ENCODE results near the gene CDHR3. TPM values are rescaled to one million over a fixed set of nuclear protein-coding genes. Genes with fewer than 3 reads are reported as not detected.

The CDHR3 gene
- under 1 TPM; 0.57 to 0.85 TPM for total RNA-seq

GRCh38 chr7:105963038-105963667 lies at the start of gene CDHR3:
CDHR3 (plus strand) TSS chr7:105963264; CDS start chr7:105963319, 55 bp downstream.
- no peak for DNase-seq
- Mint-ChIP-seq H3K9me3 (peaks cover 3% of the 10 kb centered on the region), H3K27me3 (no peaks in the 10 kb centered on the region), H3K4me3 (no peak within 1 kb of the TSS), H3K36me3 (no peaks in the 10 kb centered on the region), H3K4me1 (ENCODE audit: low read depth) (no peaks in the 10 kb centered on the region), H3K27ac (no peak within 1 kb of the TSS)
- CTCF ChIA-PET, result interaction anchor here (0.7 to 1.1 kb wide), 2 partner anchors 10 to 484 kb away, joined by 3 read pairs; no protein-coding TSS in a partner anchor
- intact Hi-C loops (cut with micrococcal nuclease), result no loop called here
- POLR2A ChIA-PET, result no interaction called here

- CTCF ChIA-PET, result no interaction called here
- Mint-ChIP-seq H3K4me3 (no peak overlapping the region), H3K4me1 (ENCODE audit: low read depth) (no peaks in the 10 kb centered on the region), H3K27ac (no peak overlapping the region), H3K36me3 (peaks cover 18% of the 10 kb centered on the region), H3K9me3 (no peaks in the 10 kb centered on the region), H3K27me3 (no peaks in the 10 kb centered on the region)
- no peak for DNase-seq
- POLR2A ChIA-PET, result no interaction called here
- intact Hi-C loops (cut with micrococcal nuclease), result no loop called here
Measured at GRCh38 chr7:105913947-105914346, 49.1 kb upstream of the CDHR3 start.

GRCh38 chr7:105916603-105917002 lies 46.5 kb upstream of the CDHR3 start:
- no peak overlapping the region for H3K27ac Mint-ChIP-seq
- no peaks in the 10 kb centered on the region for H3K9me3 Mint-ChIP-seq
- no peak overlapping the region for H3K4me3 Mint-ChIP-seq
- CTCF ChIA-PET, result interaction anchor here (0.5 kb wide), 1 partner anchor 260 kb away, joined by 3 read pairs; no protein-coding TSS in a partner anchor
- H3K4me1 Mint-ChIP-seq (ENCODE audit: low read depth), result no peaks in the 10 kb centered on the region
- intact Hi-C loops (cut with micrococcal nuclease), result no loop called here
- no peaks in the 10 kb centered on the region for H3K27me3 Mint-ChIP-seq
- peaks cover 8% of the 10 kb centered on the region for H3K36me3 Mint-ChIP-seq
- no peak for DNase-seq
- POLR2A ChIA-PET, result no interaction called here

- H3K4me1 Mint-ChIP-seq (ENCODE audit: low read depth), result no peaks in the 10 kb centered on the region
- CTCF ChIA-PET, result no interaction called here
- H3K9me3 Mint-ChIP-seq, result no peaks in the 10 kb centered on the region
- H3K36me3 Mint-ChIP-seq, result peaks cover 4% of the 10 kb centered on the region
- H3K27me3 Mint-ChIP-seq, result no peaks in the 10 kb centered on the region
- no peak overlapping the region for H3K4me3 Mint-ChIP-seq
- intact Hi-C loops (cut with micrococcal nuclease), result no loop called here
- H3K27ac Mint-ChIP-seq, result no peak overlapping the region
- DNase-seq, result no peak
- POLR2A ChIA-PET, result no interaction called here
Measured at GRCh38 chr7:105917659-105918058, 45.4 kb upstream of the CDHR3 start.

GRCh38 chr7:105920766-105921165 lies 42.3 kb upstream of the CDHR3 start:
- Mint-ChIP-seq H3K36me3 (peaks cover 10% of the 10 kb centered on the region), H3K27me3 (no peaks in the 10 kb centered on the region), H3K4me3 (no peak overlapping the region), H3K4me1 (ENCODE audit: low read depth) (peaks cover 23% of the 10 kb centered on the region), H3K9me3 (peaks cover 10% of the 10 kb centered on the region), H3K27ac (no peak overlapping the region)
- CTCF ChIA-PET, result interaction anchor here (0.5 kb wide), 1 partner anchor 341 kb away, joined by 3 read pairs; no protein-coding TSS in a partner anchor
- POLR2A ChIA-PET, result no interaction called here
- intact Hi-C loops (cut with micrococcal nuclease), result no loop called here
- no peak for DNase-seq

GRCh38 chr7:105924945-105925344 lies 38.1 kb upstream of the CDHR3 start:
- intact Hi-C loops (cut with micrococcal nuclease), result loop anchor here (1.0 to 2.0 kb wide), 6 partner anchors 34 to 159 kb away; no protein-coding TSS in a partner anchor
- H3K4me1 Mint-ChIP-seq (ENCODE audit: low read depth), result peaks cover 30% of the 10 kb centered on the region
- POLR2A ChIA-PET, result interaction anchor here (1.3 kb wide), 1 partner anchor 164 kb away, joined by 6 read pairs; no protein-coding TSS in a partner anchor
- H3K4me3 Mint-ChIP-seq, result no peak overlapping the region
- peaks cover 10% of the 10 kb centered on the region for H3K9me3 Mint-ChIP-seq
- peak; percentile 50 for DNase-seq
- H3K27me3 Mint-ChIP-seq, result peaks cover 2% of the 10 kb centered on the region
- H3K36me3 Mint-ChIP-seq, result peaks cover 6% of the 10 kb centered on the region
- peak overlapping the region; percentile 53 for H3K27ac Mint-ChIP-seq
- CTCF ChIA-PET, result interaction anchor here (0.8 to 3.3 kb wide), 8 partner anchors 9 to 268 kb away, joined by 3 to 14 read pairs (median 4); no protein-coding TSS in a partner anchor

- ChIA-PET CTCF (interaction anchor here (3.3 kb wide), 1 partner anchor 165 kb away, joined by 14 read pairs; no protein-coding TSS in a partner anchor), POLR2A (no interaction called here)
- Mint-ChIP-seq H3K27ac (no peak overlapping the region), H3K27me3 (peaks cover 2% of the 10 kb centered on the region), H3K36me3 (peaks cover 6% of the 10 kb centered on the region), H3K4me1 (ENCODE audit: low read depth) (peaks cover 30% of the 10 kb centered on the region), H3K4me3 (no peak overlapping the region), H3K9me3 (peaks cover 10% of the 10 kb centered on the region)
- intact Hi-C loops (cut with micrococcal nuclease), result no loop called here
- DNase-seq, result no peak
Measured at GRCh38 chr7:105926131-105926530, 36.9 kb upstream of the CDHR3 start.

GRCh38 chr7:105931179-105931578 lies 31.9 kb upstream of the CDHR3 start:
- H3K27me3 Mint-ChIP-seq, result peaks cover 2% of the 10 kb centered on the region
- H3K36me3 Mint-ChIP-seq, result no peaks in the 10 kb centered on the region
- no peaks in the 10 kb centered on the region for H3K9me3 Mint-ChIP-seq
- CTCF ChIA-PET, result interaction anchor here (1.2 kb wide), 1 partner anchor 274 kb away, joined by 4 read pairs; no protein-coding TSS in a partner anchor
- H3K27ac Mint-ChIP-seq, result no peak overlapping the region
- no peak overlapping the region for H3K4me3 Mint-ChIP-seq
- intact Hi-C loops (cut with micrococcal nuclease), result no loop called here
- no peak for DNase-seq
- POLR2A ChIA-PET, result no interaction called here
- peaks cover 12% of the 10 kb centered on the region for H3K4me1 Mint-ChIP-seq (ENCODE audit: low read depth)

GRCh38 chr7:105932835-105933477 lies 30.1 kb upstream of the CDHR3 start:
- CTCF ChIA-PET, result no interaction called here
- H3K4me1 Mint-ChIP-seq (ENCODE audit: low read depth), result peaks cover 9% of the 10 kb centered on the region
- H3K9me3 Mint-ChIP-seq, result no peaks in the 10 kb centered on the region
- no peak overlapping the region for H3K4me3 Mint-ChIP-seq
- POLR2A ChIA-PET, result no interaction called here
- H3K36me3 Mint-ChIP-seq, result no peaks in the 10 kb centered on the region
- H3K27me3 Mint-ChIP-seq, result no peaks in the 10 kb centered on the region
- no peak overlapping the region for H3K27ac Mint-ChIP-seq
- intact Hi-C loops (cut with micrococcal nuclease), result no loop called here
- no peak for DNase-seq

- POLR2A ChIA-PET, result no interaction called here
- Mint-ChIP-seq H3K36me3 (no peaks in the 10 kb centered on the region), H3K4me3 (no peak overlapping the region), H3K4me1 (ENCODE audit: low read depth) (peaks cover 9% of the 10 kb centered on the region), H3K9me3 (no peaks in the 10 kb centered on the region), H3K27ac (no peak overlapping the region), H3K27me3 (no peaks in the 10 kb centered on the region)
- CTCF ChIA-PET, result interaction anchor here (0.7 to 1.2 kb wide), 3 partner anchors 10 to 174 kb away, joined by 3 to 4 read pairs (median 3); no protein-coding TSS in a partner anchor
- intact Hi-C loops (cut with micrococcal nuclease), result loop anchor here (2.0 kb wide), 1 partner anchor 106 kb away; no protein-coding TSS in a partner anchor
- DNase-seq, result no peak
Measured at GRCh38 chr7:105934572-105935185, 28.4 kb upstream of the CDHR3 start.

GRCh38 chr7:105935250-105935649 lies 27.8 kb upstream of the CDHR3 start:
- no peak for DNase-seq
- ChIA-PET POLR2A (interaction anchor here (0.5 kb wide), 1 partner anchor 229 kb away, joined by 3 read pairs; no protein-coding TSS in a partner anchor), CTCF (interaction anchor here (1.2 kb wide), 2 partner anchors 11 to 175 kb away, joined by 3 to 4 read pairs; no protein-coding TSS in a partner anchor)
- Mint-ChIP-seq H3K9me3 (no peaks in the 10 kb centered on the region), H3K27me3 (no peaks in the 10 kb centered on the region), H3K4me1 (ENCODE audit: low read depth) (peaks cover 9% of the 10 kb centered on the region), H3K4me3 (no peak overlapping the region), H3K27ac (no peak overlapping the region), H3K36me3 (no peaks in the 10 kb centered on the region)
- intact Hi-C loops (cut with micrococcal nuclease), result loop anchor here (2.0 kb wide), 1 partner anchor 106 kb away; no protein-coding TSS in a partner anchor

GRCh38 chr7:105937411-105937810 lies 25.7 kb upstream of the CDHR3 start:
- Mint-ChIP-seq H3K9me3 (no peaks in the 10 kb centered on the region), H3K27ac (no peak overlapping the region), H3K4me1 (ENCODE audit: low read depth) (peaks cover 2% of the 10 kb centered on the region), H3K36me3 (no peaks in the 10 kb centered on the region), H3K4me3 (no peak overlapping the region), H3K27me3 (no peaks in the 10 kb centered on the region)
- DNase-seq, result no peak
- intact Hi-C loops (cut with micrococcal nuclease), result no loop called here
- POLR2A ChIA-PET, result no interaction called here
- CTCF ChIA-PET, result no interaction called here

All from activated CD4-positive, alpha-beta memory T cell treated with anti-CD3 and anti-CD28 coated beads for 36 hours (primary cell).